K562 (cell line): ENCODE measurements around the gene UBE2D2. TPM values are rescaled to one million over a fixed set of nuclear protein-coding genes. Genes with fewer than 3 reads are reported as not detected.

ENCODE experiments used
- ARHGAP35 ChIP-seq: fragments of 450-650 bp; IDR thresholded peaks from 2 replicates; pipeline ENCODE4 v1.6.1; 2018; ENCODE audit not compliant: partially characterized antibody
- BMI1 ChIP-seq: fragments of 150-350 bp; IDR thresholded peaks from 2 replicates; pipeline ENCODE4 v1.6.1; 2014; ENCODE audit warnings: low read length
- CC2D1A ChIP-seq: fragments of 450-650 bp; IDR thresholded peaks from 2 replicates; pipeline ENCODE4 v1.6.1; 2017; ENCODE audit warnings: mild to moderate bottlenecking
- COPS2 ChIP-seq: fragments of 450-650 bp; conservative IDR thresholded peaks from 2 replicates; pipeline ENCODE4 v1.6.1; 2016; ENCODE audit warnings: mild to moderate bottlenecking, moderate library complexity
- PURB ChIP-seq: sonication (generic); formaldehyde crosslinking; IDR thresholded peaks from 2 replicates; pipeline ENCODE4 v1.9.0; 2021; ENCODE audit warnings: low read depth, mild to moderate bottlenecking, missing genetic modification reagents
- SMC3 ChIP-seq: conservative IDR thresholded peaks from 2 replicates; pipeline ENCODE4 v1.6.1; 2011; ENCODE audit warnings: low read depth, low read length, improper control_type of control experiment; ENCODE audit not compliant: insufficient read depth
- TCFL5 ChIP-seq: fragments of 250-450 bp; sonication (Bioruptor Pico); conservative IDR thresholded peaks from 2 replicates; pipeline ENCODE4 v1.6.1; 2021; ENCODE audit warnings: mild to moderate bottlenecking, moderate library complexity, matching md5 sums
- WHSC1 ChIP-seq: IDR thresholded peaks from one replicate; pipeline ENCODE4 v1.6.1; 2012; ENCODE audit warnings: low read length, control low read depth, inconsistent platforms
- ZBTB8A ChIP-seq: fragments of 450-650 bp; IDR thresholded peaks from 2 replicates; pipeline ENCODE4 v1.6.1; 2018; ENCODE audit warnings: mild to moderate bottlenecking, moderate library complexity; ENCODE audit not compliant: partially characterized antibody
- ZNF174 ChIP-seq: fragments of 250-450 bp; sonication (Bioruptor Pico); IDR thresholded peaks from 2 replicates; pipeline ENCODE4 v1.4.0; 2020; ENCODE audit warnings: mild to moderate bottlenecking
- ZNF324 ChIP-seq: fragments of 250-450 bp; sonication (Bioruptor Pico); IDR thresholded peaks from 2 replicates; pipeline ENCODE4 v1.4.0; 2020; ENCODE audit warnings: mild to moderate bottlenecking
- ZNF584 ChIP-seq: fragments of 200-800 bp; sonication (Bioruptor generic); IDR thresholded peaks from 2 replicates; pipeline ENCODE4 v1.6.1; 2016; ENCODE audit warnings: low read depth, mild to moderate bottlenecking, missing genetic modification characterization, missing compliant biosample characterization
- polyA plus RNA-seq, 8 experiments: library from polyadenylated mRNA; depleted of rRNA in 4 of 8; stranded (reverse) in 5 of 8; unstranded in 3 of 8; fragments of >200 nt; fragmentation: Nextera tagmentation in 2 of 8; fragmentation: Illumina TruSeq in 1 of 8; extraction: Ambion mirVana in 2 of 8; extraction: Trizol in 1 of 8; gene quantifications; 2 replicates each; pipeline versions ENCODE4 v1.2.1 to v1.2.3, GENCODE V29; 2011 to 2014; ENCODE audit warnings: inconsistent platforms in 1 of 8, missing spikeins in 1 of 8
- total RNA-seq, 7 experiments: library from RNA; depleted of rRNA in 6 of 7; stranded (reverse); fragments of >200 nt in 6 of 7; fragmentation: Illumina TruSeq in 2 of 7; extraction: Trizol in 2 of 7; gene quantifications; 2 replicates each; pipeline versions ENCODE4 v1.2.1 to v1.2.3, GENCODE V29; 2011 to 2021; ENCODE audit warnings: low replicate concordance in 1 of 7
- TF ChIP-seq, protein P1 (sequence below): fragments of 250-450 bp; sonication (Bioruptor Pico); IDR thresholded peaks from 2 replicates; pipeline ENCODE4 v1.9.0; 2021; ENCODE audit warnings: mild to moderate bottlenecking, inconsistent platforms
- TF ChIP-seq, protein P2 (sequence below): fragments of 250-450 bp; sonication (Bioruptor Pico); IDR thresholded peaks from 2 replicates; pipeline ENCODE4 v1.5.0; 2022; ENCODE audit warnings: mild to moderate bottlenecking
- TF ChIP-seq, protein P3 (sequence below): fragments of 450-650 bp; IDR thresholded peaks from 2 replicates; pipeline ENCODE4 v1.6.1; 2016
- TF ChIP-seq, protein P4 (sequence below): sonication (generic); formaldehyde crosslinking; IDR thresholded peaks from 2 replicates; pipeline ENCODE4 v1.8.0; 2022; ENCODE audit warnings: missing genetic modification reagents, mild to moderate bottlenecking, borderline replicate concordance
- TF ChIP-seq, protein P5 (sequence below), 3 experiments: fragments of 200-800 bp in 1 of 3; sonication (Bioruptor generic) in 1 of 3; sonication (generic) in 1 of 3; formaldehyde crosslinking in 1 of 3; IDR thresholded peaks; 2 replicates each; pipeline versions ENCODE4 v1.6.1 to v1.8.0; 2016 to 2022; ENCODE audit warnings: mild to moderate bottlenecking in 2 of 3, missing compliant biosample characterization in 2 of 3, missing genetic modification characterization in 2 of 3, missing genetic modification reagents in 1 of 3

UBE2D2 gene
- total and polyA plus RNA-seq, 9 of the 15 experiments (the other 6 are each of a cell fraction or from before 2014, with no cell fraction given) = 53.6 to 198 (median 122) TPM

DNA sequence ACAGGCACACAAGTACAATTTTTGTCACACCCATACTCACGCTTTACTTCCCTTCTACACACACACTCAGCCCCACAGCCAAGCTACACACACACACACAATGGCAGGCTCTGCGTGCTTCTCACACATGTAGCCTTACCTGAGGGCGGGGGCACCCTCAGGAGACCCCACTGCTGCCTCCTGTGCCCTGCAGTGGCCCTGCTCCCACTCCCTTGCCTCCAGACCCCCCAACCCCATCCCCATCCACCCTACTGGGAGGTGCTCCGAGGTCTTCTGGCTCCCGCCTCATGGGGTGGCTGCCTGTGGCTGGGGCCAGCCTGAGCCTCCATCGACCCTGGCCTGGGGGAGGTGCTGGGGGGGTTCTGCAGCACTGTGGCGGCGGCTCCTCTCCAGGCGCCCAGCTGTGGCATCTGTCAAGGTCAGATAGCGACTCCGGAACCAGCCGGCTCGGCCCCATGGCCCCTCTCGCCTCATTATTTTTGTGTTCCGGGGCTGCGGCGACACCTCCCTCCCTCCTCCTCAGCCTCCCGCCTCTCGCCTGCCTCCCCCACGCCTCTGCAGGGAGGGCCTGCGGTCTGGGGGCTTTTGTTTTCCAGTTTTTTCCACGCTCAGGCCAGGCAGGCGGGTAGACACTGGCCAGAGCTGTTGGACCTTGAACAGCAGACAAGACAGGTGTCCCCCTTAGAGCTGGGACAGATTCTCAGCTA, 108.7 kb downstream of the UBE2D2 start (continued):
- TF ChIP-seq WHSC1 = no peak
- no peak for TF ChIP-seq ZNF174 (CRISPR knock-in tag)
- TF ChIP-seq ZNF324 (CRISPR knock-in tag) = no peak
- TF ChIP-seq ZBTB8A = no peak
- TF ChIP-seq ZNF584 (CRISPR knock-in tag) = peak; percentile 91; the same call in 1 of the 2 replicates
- no peak for TF ChIP-seq TCFL5 (CRISPR knock-in tag)
- TF ChIP-seq BMI1 = no peak
- TF ChIP-seq SMC3 = 0 out of 2 replicates have a peak, but pooled peaks have one; percentile 10
- TF ChIP-seq ARHGAP35 = no peak
- TF ChIP-seq, protein P1, sequence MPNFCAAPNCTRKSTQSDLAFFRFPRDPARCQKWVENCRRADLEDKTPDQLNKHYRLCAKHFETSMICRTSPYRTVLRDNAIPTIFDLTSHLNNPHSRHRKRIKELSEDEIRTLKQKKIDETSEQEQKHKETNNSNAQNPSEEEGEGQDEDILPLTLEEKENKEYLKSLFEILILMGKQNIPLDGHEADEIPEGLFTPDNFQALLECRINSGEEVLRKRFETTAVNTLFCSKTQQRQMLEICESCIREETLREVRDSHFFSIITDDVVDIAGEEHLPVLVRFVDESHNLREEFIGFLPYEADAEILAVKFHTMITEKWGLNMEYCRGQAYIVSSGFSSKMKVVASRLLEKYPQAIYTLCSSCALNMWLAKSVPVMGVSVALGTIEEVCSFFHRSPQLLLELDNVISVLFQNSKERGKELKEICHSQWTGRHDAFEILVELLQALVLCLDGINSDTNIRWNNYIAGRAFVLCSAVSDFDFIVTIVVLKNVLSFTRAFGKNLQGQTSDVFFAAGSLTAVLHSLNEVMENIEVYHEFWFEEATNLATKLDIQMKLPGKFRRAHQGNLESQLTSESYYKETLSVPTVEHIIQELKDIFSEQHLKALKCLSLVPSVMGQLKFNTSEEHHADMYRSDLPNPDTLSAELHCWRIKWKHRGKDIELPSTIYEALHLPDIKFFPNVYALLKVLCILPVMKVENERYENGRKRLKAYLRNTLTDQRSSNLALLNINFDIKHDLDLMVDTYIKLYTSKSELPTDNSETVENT (CRISPR knock-in tag) = no peak
- TF ChIP-seq, protein P2, sequence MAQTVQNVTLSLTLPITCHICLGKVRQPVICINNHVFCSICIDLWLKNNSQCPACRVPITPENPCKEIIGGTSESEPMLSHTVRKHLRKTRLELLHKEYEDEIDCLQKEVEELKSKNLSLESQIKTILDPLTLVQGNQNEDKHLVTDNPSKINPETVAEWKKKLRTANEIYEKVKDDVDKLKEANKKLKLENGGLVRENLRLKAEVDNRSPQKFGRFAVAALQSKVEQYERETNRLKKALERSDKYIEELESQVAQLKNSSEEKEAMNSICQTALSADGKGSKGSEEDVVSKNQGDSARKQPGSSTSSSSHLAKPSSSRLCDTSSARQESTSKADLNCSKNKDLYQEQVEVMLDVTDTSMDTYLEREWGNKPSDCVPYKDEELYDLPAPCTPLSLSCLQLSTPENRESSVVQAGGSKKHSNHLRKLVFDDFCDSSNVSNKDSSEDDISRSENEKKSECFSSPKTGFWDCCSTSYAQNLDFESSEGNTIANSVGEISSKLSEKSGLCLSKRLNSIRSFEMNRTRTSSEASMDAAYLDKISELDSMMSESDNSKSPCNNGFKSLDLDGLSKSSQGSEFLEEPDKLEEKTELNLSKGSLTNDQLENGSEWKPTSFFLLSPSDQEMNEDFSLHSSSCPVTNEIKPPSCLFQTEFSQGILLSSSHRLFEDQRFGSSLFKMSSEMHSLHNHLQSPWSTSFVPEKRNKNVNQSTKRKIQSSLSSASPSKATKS (CRISPR knock-in tag) = no peak
- no peak for TF ChIP-seq COPS2
- TF ChIP-seq PURB (CRISPR knock-in tag) = no peak
- TF ChIP-seq, protein P3, sequence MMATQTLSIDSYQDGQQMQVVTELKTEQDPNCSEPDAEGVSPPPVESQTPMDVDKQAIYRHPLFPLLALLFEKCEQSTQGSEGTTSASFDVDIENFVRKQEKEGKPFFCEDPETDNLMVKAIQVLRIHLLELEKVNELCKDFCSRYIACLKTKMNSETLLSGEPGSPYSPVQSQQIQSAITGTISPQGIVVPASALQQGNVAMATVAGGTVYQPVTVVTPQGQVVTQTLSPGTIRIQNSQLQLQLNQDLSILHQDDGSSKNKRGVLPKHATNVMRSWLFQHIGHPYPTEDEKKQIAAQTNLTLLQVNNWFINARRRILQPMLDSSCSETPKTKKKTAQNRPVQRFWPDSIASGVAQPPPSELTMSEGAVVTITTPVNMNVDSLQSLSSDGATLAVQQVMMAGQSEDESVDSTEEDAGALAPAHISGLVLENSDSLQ = peak; percentile 56
- TF ChIP-seq, protein P4, sequence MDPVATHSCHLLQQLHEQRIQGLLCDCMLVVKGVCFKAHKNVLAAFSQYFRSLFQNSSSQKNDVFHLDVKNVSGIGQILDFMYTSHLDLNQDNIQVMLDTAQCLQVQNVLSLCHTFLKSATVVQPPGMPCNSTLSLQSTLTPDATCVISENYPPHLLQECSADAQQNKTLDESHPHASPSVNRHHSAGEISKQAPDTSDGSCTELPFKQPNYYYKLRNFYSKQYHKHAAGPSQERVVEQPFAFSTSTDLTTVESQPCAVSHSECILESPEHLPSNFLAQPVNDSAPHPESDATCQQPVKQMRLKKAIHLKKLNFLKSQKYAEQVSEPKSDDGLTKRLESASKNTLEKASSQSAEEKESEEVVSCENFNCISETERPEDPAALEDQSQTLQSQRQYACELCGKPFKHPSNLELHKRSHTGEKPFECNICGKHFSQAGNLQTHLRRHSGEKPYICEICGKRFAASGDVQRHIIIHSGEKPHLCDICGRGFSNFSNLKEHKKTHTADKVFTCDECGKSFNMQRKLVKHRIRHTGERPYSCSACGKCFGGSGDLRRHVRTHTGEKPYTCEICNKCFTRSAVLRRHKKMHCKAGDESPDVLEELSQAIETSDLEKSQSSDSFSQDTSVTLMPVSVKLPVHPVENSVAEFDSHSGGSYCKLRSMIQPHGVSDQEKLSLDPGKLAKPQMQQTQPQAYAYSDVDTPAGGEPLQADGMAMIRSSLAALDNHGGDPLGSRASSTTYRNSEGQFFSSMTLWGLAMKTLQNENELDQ = no peak
- TF ChIP-seq CC2D1A = peak; percentile 89; the same call in 1 of the 2 replicates
- TF ChIP-seq, protein P5, sequence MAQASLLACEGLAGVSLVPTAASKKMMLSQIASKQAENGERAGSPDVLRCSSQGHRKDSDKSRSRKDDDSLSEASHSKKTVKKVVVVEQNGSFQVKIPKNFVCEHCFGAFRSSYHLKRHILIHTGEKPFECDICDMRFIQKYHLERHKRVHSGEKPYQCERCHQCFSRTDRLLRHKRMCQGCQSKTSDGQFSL (CRISPR knock-in tag; IDR thresholded peaks at IDR 0.05) = peak; percentile 99
- TF ChIP-seq, protein P5 (tag; IDR thresholded peaks at IDR 0.05) = peak in 1 of 2 experiments; percentile 96; a peak in 2 of 4 replicates
